ENCODE data around the gene PLPPR4. TPM values are rescaled to one million over a fixed set of nuclear protein-coding genes. Genes with fewer than 3 reads are reported as not detected.

Gene PLPPR4
- total and polyA plus RNA-seq, 2 experiments from 2014 or later, result 0.68 to 1.2 TPM

DNA sequence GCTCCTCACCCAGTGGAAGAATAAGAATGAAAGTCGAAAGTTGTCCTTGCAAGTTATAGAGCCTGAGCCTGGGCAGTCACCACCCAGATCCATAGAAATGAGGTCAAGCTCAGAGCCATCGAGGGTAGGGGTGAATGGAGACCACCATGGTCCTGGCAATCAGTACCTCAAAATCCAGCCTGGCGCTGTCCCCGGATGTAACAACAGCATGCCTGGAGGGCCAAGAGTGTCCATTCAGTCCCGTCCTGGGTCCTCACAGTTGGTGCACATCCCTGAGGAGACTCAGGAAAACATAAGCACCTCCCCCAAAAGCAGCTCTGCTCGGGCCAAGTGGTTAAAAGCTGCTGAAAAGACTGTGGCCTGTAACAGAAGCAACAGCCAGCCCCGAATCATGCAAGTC, 41.8 kb downstream of the PLPPR4 start:
- Histone ChIP-seq H2AFZ (no peak overlapping the region), H3K4me3 (no peak overlapping the region), H3K4me1 (ENCODE audit: insufficient read depth) (no peaks in the 10 kb centered on the region), H3K79me2 (no peaks in the 10 kb centered on the region), H3K27ac (no peak overlapping the region), H4K20me1 (ENCODE audit: insufficient read depth, poor library complexity, severe bottlenecking) (no peaks in the 10 kb centered on the region), H3K36me3 (replicated peaks; ENCODE audit: insufficient read depth, low read depth) (no peaks in the 10 kb centered on the region), H3K9me3 (ENCODE audit: low read depth) (no peaks in the 10 kb centered on the region), H3K4me2 (no peak overlapping the region), H3K27me3 (no peaks in the 10 kb centered on the region), H3K9me2 (replicated peaks; ENCODE audit: insufficient read depth) (no peaks in the 10 kb centered on the region)
- DNase-seq (ENCODE audit: low spot score), result no peak
- 85% methylated on average over 7 of the region's 7 CpGs for WGBS (ENCODE audit: low lambda C conversion rate, missing lambda C conversion rate)
- TF ChIP-seq EZH2phosphoT487 (IDR thresholded peaks at IDR 0.05; ENCODE audit: low read depth, severe bottlenecking, unreplicated experiment) (no peak), EZH2 (IDR thresholded peaks at IDR 0.05; ENCODE audit: borderline replicate concordance) (no peak)
- TF ChIP-seq, protein P1, sequence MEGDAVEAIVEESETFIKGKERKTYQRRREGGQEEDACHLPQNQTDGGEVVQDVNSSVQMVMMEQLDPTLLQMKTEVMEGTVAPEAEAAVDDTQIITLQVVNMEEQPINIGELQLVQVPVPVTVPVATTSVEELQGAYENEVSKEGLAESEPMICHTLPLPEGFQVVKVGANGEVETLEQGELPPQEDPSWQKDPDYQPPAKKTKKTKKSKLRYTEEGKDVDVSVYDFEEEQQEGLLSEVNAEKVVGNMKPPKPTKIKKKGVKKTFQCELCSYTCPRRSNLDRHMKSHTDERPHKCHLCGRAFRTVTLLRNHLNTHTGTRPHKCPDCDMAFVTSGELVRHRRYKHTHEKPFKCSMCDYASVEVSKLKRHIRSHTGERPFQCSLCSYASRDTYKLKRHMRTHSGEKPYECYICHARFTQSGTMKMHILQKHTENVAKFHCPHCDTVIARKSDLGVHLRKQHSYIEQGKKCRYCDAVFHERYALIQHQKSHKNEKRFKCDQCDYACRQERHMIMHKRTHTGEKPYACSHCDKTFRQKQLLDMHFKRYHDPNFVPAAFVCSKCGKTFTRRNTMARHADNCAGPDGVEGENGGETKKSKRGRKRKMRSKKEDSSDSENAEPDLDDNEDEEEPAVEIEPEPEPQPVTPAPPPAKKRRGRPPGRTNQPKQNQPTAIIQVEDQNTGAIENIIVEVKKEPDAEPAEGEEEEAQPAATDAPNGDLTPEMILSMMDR (IDR thresholded peaks at IDR 0.05; ENCODE audit: poor library complexity), result no peak

DNA sequence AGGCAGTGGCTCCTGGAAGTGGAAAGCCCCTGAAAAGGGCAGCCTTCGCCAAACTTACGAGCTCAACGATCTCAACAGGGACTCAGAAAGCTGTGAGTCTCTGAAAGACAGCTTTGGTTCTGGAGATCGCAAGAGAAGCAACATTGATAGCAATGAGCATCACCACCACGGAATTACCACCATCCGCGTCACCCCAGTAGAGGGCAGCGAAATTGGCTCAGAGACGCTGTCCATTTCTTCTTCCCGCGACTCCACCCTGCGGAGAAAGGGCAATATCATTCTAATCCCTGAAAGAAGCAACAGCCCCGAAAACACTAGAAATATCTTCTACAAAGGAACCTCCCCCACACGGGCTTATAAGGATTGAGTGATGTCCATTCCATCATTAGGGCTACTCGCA, 42.4 kb downstream of the PLPPR4 start:
- no peaks in the 10 kb centered on the region for H3K79me2 ChIP-seq
- no peak overlapping the region for H3K4me3 ChIP-seq
- H3K4me1 ChIP-seq (ENCODE audit: insufficient read depth), result no peaks in the 10 kb centered on the region
- H3K27me3 ChIP-seq, result no peaks in the 10 kb centered on the region
- no peak for TF ChIP-seq EZH2 (IDR thresholded peaks at IDR 0.05; ENCODE audit: borderline replicate concordance)
- TF ChIP-seq EZH2phosphoT487 (IDR thresholded peaks at IDR 0.05; ENCODE audit: low read depth, severe bottlenecking, unreplicated experiment), result no peak
- TF ChIP-seq, protein P1 (IDR thresholded peaks at IDR 0.05; ENCODE audit: poor library complexity), result no peak
- H3K36me3 ChIP-seq (replicated peaks; ENCODE audit: insufficient read depth, low read depth), result no peaks in the 10 kb centered on the region
- 93% methylated on average over 15 of the region's 15 CpGs for WGBS (ENCODE audit: low lambda C conversion rate, missing lambda C conversion rate)
- no peak for DNase-seq (ENCODE audit: low spot score)
- no peaks in the 10 kb centered on the region for H4K20me1 ChIP-seq (ENCODE audit: insufficient read depth, poor library complexity, severe bottlenecking)
- H3K27ac ChIP-seq, result no peak overlapping the region
- no peaks in the 10 kb centered on the region for H3K9me2 ChIP-seq (replicated peaks; ENCODE audit: insufficient read depth)
- H3K9me3 ChIP-seq (ENCODE audit: low read depth), result no peaks in the 10 kb centered on the region
- no peak overlapping the region for H2AFZ ChIP-seq
- H3K4me2 ChIP-seq, result no peak overlapping the region

DNA sequence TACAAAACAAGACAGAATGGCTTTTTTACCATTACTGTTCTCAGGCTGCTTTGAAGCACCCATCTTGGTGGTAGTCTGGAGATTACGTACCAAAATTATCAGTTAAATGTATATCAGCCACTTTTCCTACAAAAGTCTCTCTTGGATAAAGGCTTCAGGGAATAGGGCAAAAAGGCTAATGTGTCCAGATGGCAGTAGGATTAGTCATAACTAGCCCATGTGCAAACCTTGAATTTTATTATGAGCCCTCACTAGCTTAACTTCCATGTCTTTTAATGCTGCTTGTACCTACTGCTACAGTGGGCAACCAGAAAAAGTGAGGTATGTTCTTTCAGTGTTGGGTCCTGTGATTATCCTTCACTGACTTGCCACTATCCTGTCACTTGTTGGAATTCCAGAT, 51.0 kb downstream of the PLPPR4 start:
- Histone ChIP-seq H2AFZ (no peak overlapping the region), H3K36me3 (replicated peaks; ENCODE audit: insufficient read depth, low read depth) (no peaks in the 10 kb centered on the region), H3K9me3 (ENCODE audit: low read depth) (no peaks in the 10 kb centered on the region), H3K27me3 (no peaks in the 10 kb centered on the region), H4K20me1 (ENCODE audit: insufficient read depth, poor library complexity, severe bottlenecking) (no peaks in the 10 kb centered on the region), H3K79me2 (no peaks in the 10 kb centered on the region), H3K4me3 (no peak overlapping the region), H3K4me1 (ENCODE audit: insufficient read depth) (no peaks in the 10 kb centered on the region), H3K27ac (no peak overlapping the region), H3K4me2 (no peak overlapping the region), H3K9me2 (replicated peaks; ENCODE audit: insufficient read depth) (no peaks in the 10 kb centered on the region)
- no peak for DNase-seq (ENCODE audit: low spot score)
- WGBS (ENCODE audit: low lambda C conversion rate, missing lambda C conversion rate), result 81% methylated on average over 1 of the region's 1 CpG
- TF ChIP-seq, protein P1 (IDR thresholded peaks at IDR 0.05; ENCODE audit: poor library complexity), result no peak
- no peak for TF ChIP-seq EZH2phosphoT487 (IDR thresholded peaks at IDR 0.05; ENCODE audit: low read depth, severe bottlenecking, unreplicated experiment)
- no peak for TF ChIP-seq EZH2 (IDR thresholded peaks at IDR 0.05; ENCODE audit: borderline replicate concordance)
